ENCODE measurements around the gene FAM177B.
"Not testable (repeated sequence)": the region's sequence is repeated elsewhere in the genome, so short reads cannot be mapped to it uniquely, and the experiment has no call there.

Gene FAM177B

GRCh38 chr1:222739929-222740328 is 2.9 kb downstream of the FAM177B start:
- TF ChIP-seq, protein P1, sequence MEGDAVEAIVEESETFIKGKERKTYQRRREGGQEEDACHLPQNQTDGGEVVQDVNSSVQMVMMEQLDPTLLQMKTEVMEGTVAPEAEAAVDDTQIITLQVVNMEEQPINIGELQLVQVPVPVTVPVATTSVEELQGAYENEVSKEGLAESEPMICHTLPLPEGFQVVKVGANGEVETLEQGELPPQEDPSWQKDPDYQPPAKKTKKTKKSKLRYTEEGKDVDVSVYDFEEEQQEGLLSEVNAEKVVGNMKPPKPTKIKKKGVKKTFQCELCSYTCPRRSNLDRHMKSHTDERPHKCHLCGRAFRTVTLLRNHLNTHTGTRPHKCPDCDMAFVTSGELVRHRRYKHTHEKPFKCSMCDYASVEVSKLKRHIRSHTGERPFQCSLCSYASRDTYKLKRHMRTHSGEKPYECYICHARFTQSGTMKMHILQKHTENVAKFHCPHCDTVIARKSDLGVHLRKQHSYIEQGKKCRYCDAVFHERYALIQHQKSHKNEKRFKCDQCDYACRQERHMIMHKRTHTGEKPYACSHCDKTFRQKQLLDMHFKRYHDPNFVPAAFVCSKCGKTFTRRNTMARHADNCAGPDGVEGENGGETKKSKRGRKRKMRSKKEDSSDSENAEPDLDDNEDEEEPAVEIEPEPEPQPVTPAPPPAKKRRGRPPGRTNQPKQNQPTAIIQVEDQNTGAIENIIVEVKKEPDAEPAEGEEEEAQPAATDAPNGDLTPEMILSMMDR (IDR thresholded peaks at IDR 0.05; ENCODE audit: extremely low read depth, missing control alignments): no peak
- DNase-seq (ENCODE audit: low spot score): no peak

- DNase-seq (ENCODE audit: low spot score): not testable (repeated sequence)
These were observed 4.8 kb downstream of the FAM177B start for GRCh38 chr1:222741630-222742457.

DNA sequence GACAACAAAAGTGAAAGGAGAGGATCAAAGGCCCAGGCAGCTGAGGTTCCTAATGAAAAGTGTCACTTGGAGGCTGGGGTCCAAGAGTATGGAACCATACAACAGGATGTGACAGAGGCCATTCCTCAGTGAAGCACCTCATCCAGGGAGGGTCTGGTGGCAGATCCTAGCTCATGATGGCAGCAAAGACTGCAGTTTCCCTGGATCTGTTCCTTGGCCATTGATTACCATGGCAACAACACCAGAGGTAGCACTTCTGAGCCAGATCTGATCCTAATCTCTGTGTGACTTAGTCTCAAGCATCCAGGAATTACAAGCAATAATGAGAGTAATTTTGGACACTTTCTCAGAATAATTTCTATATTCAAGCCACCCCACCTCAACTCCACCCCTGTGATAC is 12.9 kb downstream of the FAM177B start:
- DNase-seq (ENCODE audit: low spot score): no peak
- TF ChIP-seq, protein P1 (IDR thresholded peaks at IDR 0.05; ENCODE audit: extremely low read depth, missing control alignments): no peak

- TF ChIP-seq, protein P1 (IDR thresholded peaks at IDR 0.05; ENCODE audit: extremely low read depth, missing control alignments): no peak
- DNase-seq (ENCODE audit: low spot score): peak; percentile 10
These were observed 13.6 kb downstream of the FAM177B start for GRCh38 chr1:222750651-222751050.

DNA sequence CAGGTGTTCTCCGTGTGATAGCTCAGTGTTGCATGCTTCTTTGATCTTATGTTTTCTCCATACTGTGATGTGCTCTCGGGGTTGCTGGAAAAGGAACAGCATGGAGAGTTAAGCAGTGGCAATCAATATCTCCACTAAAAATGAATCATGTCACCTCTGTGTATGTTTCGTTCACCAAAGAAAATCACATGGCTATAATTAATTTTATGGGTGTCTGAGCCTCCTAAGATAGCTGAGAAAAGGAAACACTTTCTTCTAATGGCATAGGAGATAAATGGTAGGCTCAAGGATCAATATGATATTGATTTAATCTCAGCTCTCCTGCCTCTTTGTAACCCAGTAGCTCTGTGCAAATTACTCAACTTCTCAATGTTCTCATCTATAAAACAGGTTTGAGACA is 14.3 kb downstream of the FAM177B start:
- no peak for DNase-seq (ENCODE audit: low spot score)
- TF ChIP-seq, protein P1 (IDR thresholded peaks at IDR 0.05; ENCODE audit: extremely low read depth, missing control alignments): no peak

DNA sequence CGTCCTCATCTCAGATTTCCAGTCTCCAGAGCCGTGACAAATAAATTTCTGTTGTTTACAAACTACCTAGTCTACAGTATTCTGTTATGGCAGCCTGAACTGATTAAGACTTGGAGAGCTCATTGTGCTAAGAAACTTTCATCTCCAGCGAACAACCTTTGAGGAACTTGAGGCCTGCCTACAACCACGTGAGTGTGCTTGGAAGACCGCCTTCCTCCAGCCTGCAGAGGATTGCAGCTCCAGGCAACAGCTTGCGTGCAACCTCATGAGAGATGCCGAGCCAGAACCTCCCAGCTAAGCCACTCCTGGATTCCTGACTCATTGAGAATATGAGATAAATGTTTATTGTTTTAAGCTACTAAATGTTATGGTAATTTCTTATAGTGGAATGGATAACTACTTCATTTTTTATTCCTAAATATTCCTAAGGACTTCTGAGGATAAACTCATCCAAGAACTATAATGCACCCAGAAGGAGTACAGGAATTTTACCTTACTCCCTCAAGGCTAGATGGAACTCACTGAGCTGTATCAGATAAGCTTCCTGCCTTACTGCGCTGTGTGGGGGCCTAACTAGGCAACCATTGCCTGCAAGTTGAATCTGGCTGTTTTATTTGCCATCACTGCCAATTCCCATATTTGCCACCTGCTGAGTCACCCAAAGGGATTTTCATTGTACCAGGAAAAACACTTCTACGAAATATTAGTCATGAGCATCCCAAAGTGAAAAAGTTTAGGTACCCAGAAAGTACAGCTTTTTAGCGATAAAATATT is 17.6 kb downstream of the FAM177B start:
- no peak for DNase-seq (ENCODE audit: low spot score)
- TF ChIP-seq, protein P1 (IDR thresholded peaks at IDR 0.05; ENCODE audit: extremely low read depth, missing control alignments): no peak

DNA sequence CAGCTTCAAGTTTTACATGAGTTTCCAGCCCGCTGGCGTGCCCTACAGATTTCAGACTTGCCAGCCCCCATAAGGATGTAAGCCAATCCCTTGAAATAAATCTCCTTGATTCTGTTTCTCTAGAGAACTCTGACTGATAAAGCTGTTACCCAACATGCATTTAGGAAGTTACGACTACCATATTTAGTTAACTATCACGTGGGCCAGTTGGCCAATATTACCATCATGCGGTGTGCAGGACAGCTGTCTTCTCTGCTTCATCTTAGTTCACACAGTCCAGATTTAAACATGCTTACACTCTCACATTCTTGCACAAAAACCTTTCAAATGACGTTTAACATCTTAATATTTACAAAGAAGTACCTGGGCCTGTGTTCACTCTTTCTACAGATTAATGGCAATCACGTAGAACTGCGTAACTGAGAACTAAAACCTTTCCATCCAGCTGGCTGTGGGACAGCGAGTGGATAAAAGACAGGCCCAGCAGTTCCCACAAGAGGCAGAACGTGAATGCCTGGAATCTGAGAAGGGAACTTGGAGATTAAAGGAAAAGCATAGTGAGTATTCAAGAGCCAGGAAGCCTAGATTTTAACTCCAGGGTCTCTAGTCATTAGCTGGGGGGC is 20.8 kb downstream of the FAM177B start:
- TF ChIP-seq, protein P1 (IDR thresholded peaks at IDR 0.05; ENCODE audit: extremely low read depth, missing control alignments): no peak
- no peak for DNase-seq (ENCODE audit: low spot score)

Data from GM20000 (cell line).